AG04450 (cell line): ENCODE results near the gene C16orf78. TPM values are rescaled to one million over a fixed set of nuclear protein-coding genes. Genes with fewer than 3 reads are reported as not detected.

Experiments used
- CTCF ChIA-PET: fragments of 300-600, 350-600 bp; formaldehyde crosslinking; extraction: SDS; loops from one replicate; lab custom pipeline; 2022; ENCODE audit warnings: antibody characterized with exemption, inconsistent platforms; lab: Charles Lee
- POLR2A ChIA-PET: fragments of 350-600 bp; formaldehyde crosslinking; extraction: SDS; loops from one replicate; lab custom pipeline; 2021; ENCODE audit warnings: antibody characterized with exemption, inconsistent platforms; lab: Yijun Ruan, JAX
- DNase-seq: peaks from one replicate; pipeline ENCODE4 v3.0.0-alpha.2; 2011; ENCODE audit warnings: low read depth, low spot score
- H3K27ac ChIP-seq: one replicate; pipeline ENCODE4 v1.5.1; 2012; ENCODE audit warnings: low read depth, low read length, control low read depth
- H3K27me3 ChIP-seq: one replicate; pipeline ENCODE4 v1.6.0; 2012; ENCODE audit warnings: low read length; ENCODE audit not compliant: control insufficient read depth, insufficient read depth
- H3K4me3 ChIP-seq: 2 replicates; pipeline ENCODE4 v1.5.1; 2011; ENCODE audit warnings: mild to moderate bottlenecking, low read depth, low read length, control low read depth
- H3K9me3 ChIP-seq: 2 replicates; pipeline ENCODE4 v1.5.1; 2012; ENCODE audit warnings: low read length; ENCODE audit not compliant: control insufficient read depth, insufficient read depth
- polyA plus RNA-seq: library from polyadenylated mRNA; depleted of rRNA; stranded (reverse); fragments of >200 nt; gene quantifications from 2 replicates; pipeline ENCODE4 v1.2.3, GENCODE V29; 2011
- TF ChIP-seq, protein P1 (sequence below): IDR thresholded peaks from 2 replicates; pipeline ENCODE4 v1.5.1; 2011; ENCODE audit warnings: low read depth, low read length, control low read depth, inconsistent platforms

C16orf78 gene
- polyA plus RNA-seq, 1 experiment = not detected

DNA sequence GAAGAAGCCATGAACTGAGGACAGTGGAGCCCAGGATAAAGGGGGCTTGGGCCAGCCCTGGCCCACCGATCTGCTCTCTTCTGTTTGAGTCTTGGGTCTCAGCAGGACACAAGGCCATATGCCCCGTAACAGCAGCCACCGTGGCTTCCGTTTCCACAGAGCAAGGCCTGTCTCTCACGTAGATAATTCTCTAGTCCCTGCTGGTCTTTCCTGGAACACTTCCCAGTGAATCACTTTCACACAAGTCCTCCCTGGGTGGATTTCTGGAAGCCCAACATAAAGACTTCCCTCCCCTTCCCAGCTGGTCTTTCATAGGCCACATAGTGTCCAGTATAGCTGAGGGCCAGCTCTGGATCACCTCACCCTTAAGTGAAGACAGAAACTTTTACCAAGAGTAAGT lies 19.9 kb upstream of the C16orf78 start:
- TF ChIP-seq, protein P1, sequence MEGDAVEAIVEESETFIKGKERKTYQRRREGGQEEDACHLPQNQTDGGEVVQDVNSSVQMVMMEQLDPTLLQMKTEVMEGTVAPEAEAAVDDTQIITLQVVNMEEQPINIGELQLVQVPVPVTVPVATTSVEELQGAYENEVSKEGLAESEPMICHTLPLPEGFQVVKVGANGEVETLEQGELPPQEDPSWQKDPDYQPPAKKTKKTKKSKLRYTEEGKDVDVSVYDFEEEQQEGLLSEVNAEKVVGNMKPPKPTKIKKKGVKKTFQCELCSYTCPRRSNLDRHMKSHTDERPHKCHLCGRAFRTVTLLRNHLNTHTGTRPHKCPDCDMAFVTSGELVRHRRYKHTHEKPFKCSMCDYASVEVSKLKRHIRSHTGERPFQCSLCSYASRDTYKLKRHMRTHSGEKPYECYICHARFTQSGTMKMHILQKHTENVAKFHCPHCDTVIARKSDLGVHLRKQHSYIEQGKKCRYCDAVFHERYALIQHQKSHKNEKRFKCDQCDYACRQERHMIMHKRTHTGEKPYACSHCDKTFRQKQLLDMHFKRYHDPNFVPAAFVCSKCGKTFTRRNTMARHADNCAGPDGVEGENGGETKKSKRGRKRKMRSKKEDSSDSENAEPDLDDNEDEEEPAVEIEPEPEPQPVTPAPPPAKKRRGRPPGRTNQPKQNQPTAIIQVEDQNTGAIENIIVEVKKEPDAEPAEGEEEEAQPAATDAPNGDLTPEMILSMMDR = no peak
- DNase-seq = no peak
- Histone ChIP-seq H3K4me3 (no peak overlapping the region), H3K27me3 (no peaks in the 10 kb centered on the region), H3K27ac (no peak overlapping the region), H3K9me3 (no peaks in the 10 kb centered on the region)
- ChIA-PET POLR2A (no interaction called here), CTCF (interaction anchor here (7.7 kb wide), 1 partner anchor 667 kb away, joined by 70 read pairs; no protein-coding TSS in a partner anchor)

DNA sequence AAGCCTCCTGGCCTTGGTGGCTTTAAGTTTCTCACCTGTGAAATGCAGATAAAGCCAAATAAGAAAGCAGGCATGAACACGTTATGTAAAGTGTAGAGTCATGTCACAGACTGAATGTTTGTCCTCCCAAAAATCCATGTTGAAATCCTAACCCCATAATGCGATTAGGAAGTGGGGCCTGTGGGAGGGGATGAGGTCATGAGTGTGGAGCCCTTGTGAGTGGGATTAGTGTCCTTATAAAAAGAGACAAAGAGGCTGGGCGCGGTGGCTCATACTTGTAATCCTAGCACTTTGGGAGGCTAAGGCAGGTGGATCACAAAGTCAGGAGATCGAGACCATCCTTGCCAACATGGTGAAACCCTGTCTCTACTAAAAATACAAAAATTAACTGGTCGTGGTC lies 19.5 kb upstream of the C16orf78 start:
- ChIA-PET CTCF (interaction anchor here (7.7 kb wide), 1 partner anchor 668 kb away, joined by 70 read pairs; no protein-coding TSS in a partner anchor), POLR2A (no interaction called here)
- Histone ChIP-seq H3K9me3 (no peaks in the 10 kb centered on the region), H3K27ac (no peak overlapping the region), H3K4me3 (no peak overlapping the region), H3K27me3 (no peaks in the 10 kb centered on the region)
- DNase-seq = no peak
- TF ChIP-seq, protein P1 = no peak

DNA sequence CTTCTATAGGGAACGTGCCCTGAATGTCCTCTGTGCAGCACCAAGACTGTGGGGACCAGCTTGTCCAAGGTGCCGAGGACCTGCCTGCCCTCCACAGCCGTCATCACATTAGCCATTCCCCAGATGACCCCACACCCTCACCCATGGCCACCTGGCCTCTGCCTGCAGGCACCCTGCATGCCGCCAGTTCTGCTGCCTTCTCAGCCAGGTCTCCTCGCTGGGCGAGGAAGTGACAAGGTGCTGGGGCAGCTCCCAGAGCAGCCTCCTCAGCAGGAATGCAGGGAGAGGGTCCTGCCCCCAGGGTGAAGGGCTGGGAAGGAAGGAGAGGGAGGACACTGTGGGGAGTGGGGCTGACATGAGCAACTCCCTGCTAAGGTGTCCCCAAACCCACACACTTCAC lies 18.6 kb upstream of the C16orf78 start:
- H3K27ac ChIP-seq = no peak overlapping the region
- TF ChIP-seq, protein P1 = no peak
- ChIA-PET POLR2A (no interaction called here), CTCF (no interaction called here)
- no peaks in the 10 kb centered on the region for H3K27me3 ChIP-seq
- no peaks in the 10 kb centered on the region for H3K9me3 ChIP-seq
- DNase-seq = no peak
- H3K4me3 ChIP-seq = no peak overlapping the region

DNA sequence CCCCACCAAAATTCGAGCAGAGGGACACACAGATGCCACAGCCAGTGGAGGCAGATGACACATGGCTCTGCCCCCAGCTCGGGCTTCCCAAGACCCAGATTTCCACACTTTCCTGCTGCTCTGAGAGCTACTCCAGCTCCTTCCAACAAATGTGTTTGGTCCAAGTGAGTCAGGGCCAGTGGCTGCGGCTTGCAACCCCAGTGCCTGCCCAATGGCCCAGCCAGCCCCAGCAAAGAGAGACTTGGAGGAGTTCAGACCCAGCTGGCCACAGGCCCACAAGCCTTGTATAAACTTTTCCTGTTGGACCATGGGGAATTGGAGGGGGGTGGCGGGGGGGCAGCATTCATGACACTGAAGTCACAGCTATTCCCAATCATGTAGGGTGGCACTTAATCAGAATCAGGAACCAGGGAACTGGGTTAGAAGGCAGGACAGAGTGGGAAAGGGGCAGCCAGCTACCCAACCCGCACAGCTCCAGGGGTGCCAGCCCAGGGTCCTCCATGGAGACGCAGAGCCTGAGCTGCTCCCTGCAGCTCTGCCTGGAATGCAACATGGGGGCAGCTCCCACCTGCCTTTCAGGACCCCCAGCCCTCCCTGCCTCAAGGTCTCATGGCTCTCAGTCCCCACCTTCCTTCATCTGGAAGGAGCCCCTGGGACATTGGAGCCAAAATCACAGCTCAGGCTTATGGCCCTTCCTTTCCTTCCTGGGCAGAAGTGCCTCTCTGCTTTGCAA lies 17.5 kb upstream of the C16orf78 start:
- H3K9me3 ChIP-seq = no peaks in the 10 kb centered on the region
- ChIA-PET POLR2A (no interaction called here), CTCF (no interaction called here)
- TF ChIP-seq, protein P1 = no peak
- no peak for DNase-seq
- H3K27ac ChIP-seq = no peak overlapping the region
- H3K27me3 ChIP-seq = no peaks in the 10 kb centered on the region
- H3K4me3 ChIP-seq = no peak overlapping the region

DNA sequence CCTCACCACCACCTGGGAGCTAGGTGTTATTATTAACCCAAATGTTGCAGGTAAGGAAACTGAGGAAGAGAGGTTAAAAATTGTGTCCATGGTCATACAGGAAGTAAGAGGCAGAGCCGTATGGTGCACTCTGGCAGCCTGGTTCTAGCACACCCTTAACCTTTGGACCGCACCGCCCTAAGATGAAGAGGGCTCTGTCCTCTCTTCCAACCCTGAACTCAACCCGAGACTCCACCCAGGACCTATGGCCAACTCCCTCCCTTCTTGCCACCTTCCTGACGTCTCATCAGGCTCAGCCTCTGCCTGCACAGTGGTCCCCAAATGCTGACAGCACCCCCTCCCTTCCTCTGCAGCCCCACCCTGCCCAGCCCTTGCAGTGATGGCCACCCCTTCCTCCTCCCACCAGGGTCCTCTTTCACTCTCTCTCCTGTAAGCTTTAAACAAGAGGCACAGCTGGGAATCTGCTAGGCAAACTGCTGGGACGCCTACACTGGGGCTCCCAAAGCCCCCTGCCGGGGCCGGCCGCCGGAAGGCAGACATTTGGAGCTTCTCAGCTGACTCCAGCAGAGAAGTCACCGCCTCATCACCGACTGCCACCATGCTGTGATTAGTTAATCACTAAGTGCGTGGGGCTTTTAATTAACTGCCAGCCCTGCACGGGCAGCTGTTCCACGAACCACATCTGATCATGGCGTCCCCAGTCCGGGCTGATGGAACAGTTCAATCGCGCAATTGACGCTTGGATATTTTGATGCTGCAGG lies 16.7 kb upstream of the C16orf78 start:
- POLR2A ChIA-PET = no interaction called here
- H3K27ac ChIP-seq = no peak overlapping the region
- no peak for DNase-seq
- CTCF ChIA-PET = no interaction called here
- H3K9me3 ChIP-seq = no peaks in the 10 kb centered on the region
- TF ChIP-seq, protein P1 = no peak
- H3K27me3 ChIP-seq = no peaks in the 10 kb centered on the region
- H3K4me3 ChIP-seq = no peak overlapping the region
